Skeletal muscle satellite cell (primary cell): ENCODE results near the gene SLC7A9.
"Not testable (repeated sequence)": the region's sequence is repeated elsewhere in the genome, so short reads cannot be mapped to it uniquely, and the experiment has no call there.

Source experiments
- H3K27me3 ChIP-seq: 2 replicates; pipeline ENCODE4 v1.7.0; 2013; ENCODE audit warnings: low read length; ENCODE audit not compliant: control insufficient read depth, insufficient read depth
- H3K36me3 ChIP-seq: 2 replicates; pipeline ENCODE4 v1.7.0; 2013; ENCODE audit warnings: mild to moderate bottlenecking, control low read depth, low read length; ENCODE audit not compliant: insufficient read depth
- H3K4me1 ChIP-seq: 2 replicates; pipeline ENCODE4 v1.7.0; 2013; ENCODE audit warnings: low read length; ENCODE audit not compliant: control insufficient read depth, insufficient read depth
- H3K4me2 ChIP-seq: 2 replicates; pipeline ENCODE4 v1.7.0; 2013; ENCODE audit warnings: mild to moderate bottlenecking, low read length
- H3K4me3 ChIP-seq: 2 replicates; pipeline ENCODE4 v1.7.0; 2013; ENCODE audit warnings: low read length
- H3K9ac ChIP-seq: 2 replicates; pipeline ENCODE4 v1.7.0; 2013; ENCODE audit warnings: mild to moderate bottlenecking, low read depth, low read length, moderate library complexity
- H3K9me3 ChIP-seq: replicated peaks from 2 replicates; pipeline ENCODE4 v1.7.0; 2013; ENCODE audit warnings: mild to moderate bottlenecking, control low read depth, low read length

The SLC7A9 gene

GRCh38 chr19:32870981-32871451 lies 1.4 kb upstream of the SLC7A9 start:
- Histone ChIP-seq H3K4me3 (no peak overlapping the region), H3K4me1 (no peaks in the 10 kb centered on the region), H3K9me3 (no peaks in the 10 kb centered on the region), H3K36me3 (no peaks in the 10 kb centered on the region), H3K4me2 (no peak overlapping the region), H3K9ac (no peak overlapping the region), H3K27me3 (no peaks in the 10 kb centered on the region)

- Histone ChIP-seq H3K4me1 (no peaks in the 10 kb centered on the region), H3K9me3 (no peaks in the 10 kb centered on the region), H3K9ac (no peak overlapping the region), H3K4me2 (no peak overlapping the region), H3K4me3 (no peak overlapping the region), H3K36me3 (no peaks in the 10 kb centered on the region), H3K27me3 (no peaks in the 10 kb centered on the region)
Observed at GRCh38 chr19:32869966-32870573, 503 bp upstream of the SLC7A9 start.

- Histone ChIP-seq H3K9ac (no peak overlapping the region), H3K4me1 (no peaks in the 10 kb centered on the region), H3K4me3 (no peak overlapping the region), H3K27me3 (no peaks in the 10 kb centered on the region), H3K9me3 (no peaks in the 10 kb centered on the region), H3K36me3 (no peaks in the 10 kb centered on the region), H3K4me2 (no peak overlapping the region)
Observed at GRCh38 chr19:32868206-32868950, 1.2 kb downstream of the SLC7A9 start.

GRCh38 chr19:32867436-32867835 lies 2.1 kb downstream of the SLC7A9 start:
- H3K27me3 ChIP-seq, H3K36me3 ChIP-seq, H3K9ac ChIP-seq, H3K4me1 ChIP-seq, H3K9me3 ChIP-seq, H3K4me2 ChIP-seq, H3K4me3 ChIP-seq: not testable (repeated sequence)

GRCh38 chr19:32866564-32867265 lies 2.9 kb downstream of the SLC7A9 start:
- H3K27me3 ChIP-seq, result no peaks in the 10 kb centered on the region
- H3K4me2 ChIP-seq, result no peak overlapping the region
- H3K9me3 ChIP-seq, result no peaks in the 10 kb centered on the region
- no peak overlapping the region for H3K9ac ChIP-seq
- no peaks in the 10 kb centered on the region for H3K36me3 ChIP-seq
- H3K4me3 ChIP-seq, result no peak overlapping the region
- no peaks in the 10 kb centered on the region for H3K4me1 ChIP-seq

GRCh38 chr19:32866061-32866460 lies 3.5 kb downstream of the SLC7A9 start:
- H3K9ac ChIP-seq, result no peak overlapping the region

GRCh38 chr19:32865326-32865725 lies 4.2 kb downstream of the SLC7A9 start:
- Histone ChIP-seq H3K4me3 (no peak overlapping the region), H3K27me3 (no peaks in the 10 kb centered on the region), H3K9ac (no peak overlapping the region), H3K4me1 (no peaks in the 10 kb centered on the region), H3K9me3 (no peaks in the 10 kb centered on the region), H3K4me2 (no peak overlapping the region), H3K36me3 (no peaks in the 10 kb centered on the region)

More at GRCh38 chr19:32866061-32866460, 3.5 kb downstream of the SLC7A9 start:
- Histone ChIP-seq H3K4me3 (no peak overlapping the region), H3K27me3 (no peaks in the 10 kb centered on the region), H3K9me3 (no peaks in the 10 kb centered on the region), H3K4me2 (no peak overlapping the region), H3K36me3 (no peaks in the 10 kb centered on the region), H3K4me1 (no peaks in the 10 kb centered on the region)

- no peak overlapping the region for H3K4me3 ChIP-seq
- H3K4me2 ChIP-seq, result no peak overlapping the region
- no peaks in the 10 kb centered on the region for H3K36me3 ChIP-seq
- H3K9me3 ChIP-seq, result no peaks in the 10 kb centered on the region
- no peak overlapping the region for H3K9ac ChIP-seq
- H3K4me1 ChIP-seq, result no peaks in the 10 kb centered on the region
- no peaks in the 10 kb centered on the region for H3K27me3 ChIP-seq
Observed at GRCh38 chr19:32864318-32865007, 5.1 kb downstream of the SLC7A9 start.

GRCh38 chr19:32863841-32864240 lies 5.7 kb downstream of the SLC7A9 start:
- Histone ChIP-seq H3K4me1 (no peaks in the 10 kb centered on the region), H3K27me3 (no peaks in the 10 kb centered on the region), H3K9me3 (no peaks in the 10 kb centered on the region), H3K9ac (no peak overlapping the region), H3K36me3 (no peaks in the 10 kb centered on the region), H3K4me2 (no peak overlapping the region), H3K4me3 (no peak overlapping the region)

GRCh38 chr19:32863301-32863700 lies 6.3 kb downstream of the SLC7A9 start:
- H3K4me1 ChIP-seq, result no peaks in the 10 kb centered on the region
- no peak overlapping the region for H3K4me2 ChIP-seq
- no peaks in the 10 kb centered on the region for H3K9me3 ChIP-seq
- H3K9ac ChIP-seq, result no peak overlapping the region
- H3K4me3 ChIP-seq, result no peak overlapping the region
- no peaks in the 10 kb centered on the region for H3K36me3 ChIP-seq
- no peaks in the 10 kb centered on the region for H3K27me3 ChIP-seq

GRCh38 chr19:32862741-32863140 lies 6.8 kb downstream of the SLC7A9 start:
- Histone ChIP-seq H3K9ac (no peak overlapping the region), H3K4me2 (no peak overlapping the region), H3K36me3 (no peaks in the 10 kb centered on the region), H3K27me3 (no peaks in the 10 kb centered on the region), H3K9me3 (no peaks in the 10 kb centered on the region), H3K4me1 (no peaks in the 10 kb centered on the region), H3K4me3 (no peak overlapping the region)
